Mesodermal cell (in vitro differentiated cells): ENCODE results near the gene TLR8.
"Not testable (repeated sequence)": the region's sequence is repeated elsewhere in the genome, so short reads cannot be mapped to it uniquely, and the experiment has no call there.

Experiments
- H3K27ac ChIP-seq: 2 replicates; pipeline ENCODE4 v1.7.0; 2013; ENCODE audit warnings: mild to moderate bottlenecking, low read depth, low read length, moderate library complexity; ENCODE audit not compliant: severe bottlenecking
- H3K36me3 ChIP-seq: 2 replicates; pipeline ENCODE4 v1.7.1; 2013; ENCODE audit warnings: mild to moderate bottlenecking, low read length, moderate library complexity; ENCODE audit not compliant: control insufficient read depth, insufficient read depth
- H3K4me1 ChIP-seq: one replicate; pipeline ENCODE4 v1.7.1; 2013; ENCODE audit warnings: mild to moderate bottlenecking, low read length; ENCODE audit not compliant: insufficient read depth, control insufficient read depth, poor library complexity, severe bottlenecking
- H3K4me3 ChIP-seq: 2 replicates; pipeline ENCODE4 v1.7.0; 2013; ENCODE audit warnings: low read length, control low read depth, mild to moderate bottlenecking; ENCODE audit not compliant: insufficient read depth, poor library complexity, severe bottlenecking; ENCODE audit errors: extremely low read depth
- H3K9me3 ChIP-seq: 2 replicates; pipeline ENCODE4 v1.7.1; 2013; ENCODE audit warnings: mild to moderate bottlenecking, low read length, moderate library complexity; ENCODE audit not compliant: control insufficient read depth
- WGBS, 2 experiments: methylation state at CpG; one replicate each; pipeline ENCODE4 v1.1.5; 2013; ENCODE audit warnings: missing lambda C conversion rate in 2 of 2; ENCODE audit not compliant: insufficient coverage in 2 of 2; 5-methylcytosine and 5-hydroxymethylcytosine counted together

TLR8 gene

GRCh38 chrX:12954376-12954775 is 48.0 kb downstream of the TLR8 start:
- Histone ChIP-seq H3K9me3 (no peaks in the 10 kb centered on the region), H3K27ac (no peak overlapping the region), H3K4me1 (peaks cover 10% of the 10 kb centered on the region), H3K4me3 (no peak overlapping the region), H3K36me3 (no peaks in the 10 kb centered on the region)
- WGBS, 2 experiments: 100% methylated on average over 4 of the region's 9 CpGs

GRCh38 chrX:12954981-12955380 is 48.6 kb downstream of the TLR8 start:
- WGBS, 2 experiments: 92% methylated on average over 2 of the region's 4 CpGs
- H3K36me3 ChIP-seq: no peaks in the 10 kb centered on the region
- H3K27ac ChIP-seq: no peak overlapping the region
- H3K4me1 ChIP-seq: peaks cover 6% of the 10 kb centered on the region
- no peaks in the 10 kb centered on the region for H3K9me3 ChIP-seq
- no peak overlapping the region for H3K4me3 ChIP-seq

- 58 to 88% methylated on average over 5 to 6 of the region's 20 CpGs for WGBS, 2 experiments
- peak overlapping the region; percentile 72 for H3K27ac ChIP-seq
Observed at GRCh38 chrX:12955882-12956703, 49.7 kb downstream of the TLR8 start.

GRCh38 chrX:12956704-12957534 is 50.5 kb downstream of the TLR8 start:
- Histone ChIP-seq H3K9me3 (no peaks in the 10 kb centered on the region), H3K4me3 (no peak overlapping the region), H3K4me1 (peaks cover 6% of the 10 kb centered on the region), H3K27ac (peak overlapping the region; percentile 72), H3K36me3 (no peaks in the 10 kb centered on the region)
- no CpG with 5 or more reads among the region's 8 CpGs for WGBS, 2 experiments

More at GRCh38 chrX:12955882-12956703, 49.7 kb downstream of the TLR8 start:
- Histone ChIP-seq H3K4me3 (no peak overlapping the region), H3K9me3 (no peaks in the 10 kb centered on the region), H3K36me3 (no peaks in the 10 kb centered on the region), H3K4me1 (peaks cover 6% of the 10 kb centered on the region)

- Histone ChIP-seq H3K36me3 (no peaks in the 10 kb centered on the region), H3K4me3 (no peak overlapping the region), H3K4me1 (peaks cover 6% of the 10 kb centered on the region), H3K27ac (no peak overlapping the region), H3K9me3 (no peaks in the 10 kb centered on the region)
- 85% methylated on average over 3 of the region's 5 CpGs; no CpG with 5 or more reads in 1 of the 2 experiments for WGBS, 2 experiments
Observed at GRCh38 chrX:12958059-12958458, 51.6 kb downstream of the TLR8 start.

GRCh38 chrX:12958461-12958860 is 52.0 kb downstream of the TLR8 start:
- Histone ChIP-seq H3K4me1 (peaks cover 6% of the 10 kb centered on the region), H3K27ac (no peak overlapping the region)
- 100% methylated on average over 3 of the region's 4 CpGs; no CpG with 5 or more reads in 1 of the 2 experiments for WGBS, 2 experiments

GRCh38 chrX:12961196-12961718 is 54.8 kb downstream of the TLR8 start:
- no CpG with 5 or more reads among the region's 2 CpGs for WGBS, 2 experiments
- Histone ChIP-seq H3K9me3 (no peaks in the 10 kb centered on the region), H3K4me3 (no peak overlapping the region), H3K4me1 (peaks cover 2% of the 10 kb centered on the region), H3K27ac (no peak overlapping the region), H3K36me3 (no peaks in the 10 kb centered on the region)

More at GRCh38 chrX:12958461-12958860, 52.0 kb downstream of the TLR8 start:
- H3K4me3 ChIP-seq: no peak overlapping the region
- no peaks in the 10 kb centered on the region for H3K9me3 ChIP-seq
- H3K36me3 ChIP-seq: no peaks in the 10 kb centered on the region

- no peaks in the 10 kb centered on the region for H3K4me1 ChIP-seq
- no peaks in the 10 kb centered on the region for H3K36me3 ChIP-seq
- H3K9me3 ChIP-seq: no peaks in the 10 kb centered on the region
- H3K4me3 ChIP-seq: no peak overlapping the region
- 88 to 96% methylated on average over 3 to 4 of the region's 4 CpGs for WGBS, 2 experiments
- H3K27ac ChIP-seq: no peak overlapping the region
Observed at GRCh38 chrX:12962041-12962504, 55.7 kb downstream of the TLR8 start.

- H3K4me3 ChIP-seq, H3K9me3 ChIP-seq, H3K4me1 ChIP-seq, H3K36me3 ChIP-seq, H3K27ac ChIP-seq: not testable (repeated sequence)
- 100% methylated on average over 7 of the region's 52 CpGs; no CpG with 5 or more reads in 1 of the 2 experiments for WGBS, 2 experiments
Observed at GRCh38 chrX:12963210-12963850, 56.9 kb downstream of the TLR8 start.
